WTC11 (cell line): ENCODE measurements around the gene CNTNAP5. TPM values are rescaled to one million over a fixed set of nuclear protein-coding genes. Genes with fewer than 3 reads are reported as not detected.

Experiments used
- ATAC-seq: fragments of 200-7000 bp; cut with Tn5 transposase; 2 replicates; pipeline ENCODE4 v1.10.0; 2021; ENCODE audit warnings: mild to moderate bottlenecking, moderate library complexity
- CTCF ChIA-PET: fragments of 300-600 bp; sonication (Branson Sonifier 250); formaldehyde crosslinking; loops from one replicate; lab custom pipeline; 2021; ENCODE audit warnings: antibody characterized with exemption; lab: Charles Lee
- POLR2A ChIA-PET: fragments of 350-600 bp; sonication (Branson Sonifier 250); formaldehyde crosslinking; loops from one replicate; lab custom pipeline; 2021; ENCODE audit warnings: antibody characterized with exemption; lab: Charles Lee
- DNase-seq: peaks from one replicate; pipeline ENCODE4 v3.0.0; 2021; ENCODE audit warnings: low spot score
- H3K27ac Mint-ChIP-seq: 2 replicates; pipeline ENCODE4 v1.8.0; 2021; ENCODE audit warnings: mixed read lengths
- H3K27me3 Mint-ChIP-seq: 2 replicates; pipeline ENCODE4 v1.8.0; 2021; ENCODE audit warnings: low read depth, mild to moderate bottlenecking, moderate library complexity, mixed read lengths
- H3K36me3 Mint-ChIP-seq: 2 replicates; pipeline ENCODE4 v1.8.0; 2021; ENCODE audit warnings: mixed read lengths
- H3K4me1 Mint-ChIP-seq: 2 replicates; pipeline ENCODE4 v1.8.0; 2022; ENCODE audit warnings: mixed read lengths
- H3K4me3 Mint-ChIP-seq: 2 replicates; pipeline ENCODE4 v1.8.0; 2021; ENCODE audit warnings: mild to moderate bottlenecking, moderate library complexity, mixed read lengths
- H3K9me3 Mint-ChIP-seq: 2 replicates; pipeline ENCODE4 v1.8.0; 2021; ENCODE audit warnings: mixed read lengths
- CREB1 ChIP-seq: sonication (generic); formaldehyde crosslinking; IDR thresholded peaks from 2 replicates; pipeline ENCODE4 v1.8.0; 2023; ENCODE audit warnings: mild to moderate bottlenecking, missing genetic modification reagents
- CREM ChIP-seq: sonication (generic); formaldehyde crosslinking; IDR thresholded peaks from 2 replicates; pipeline ENCODE4 v1.8.1; 2022; ENCODE audit warnings: mild to moderate bottlenecking, missing genetic modification reagents, moderate library complexity
- ELF4 ChIP-seq: sonication (generic); formaldehyde crosslinking; IDR thresholded peaks from 2 replicates; pipeline ENCODE4 v1.8.1; 2022; ENCODE audit warnings: low read depth, mild to moderate bottlenecking, moderate library complexity, missing genetic modification reagents
- ESRRA ChIP-seq: sonication (generic); formaldehyde crosslinking; IDR thresholded peaks from 2 replicates; pipeline ENCODE4 v1.8.1; 2022; ENCODE audit warnings: mild to moderate bottlenecking, missing genetic modification reagents, borderline replicate concordance
- GABPB1 ChIP-seq: sonication (generic); formaldehyde crosslinking; IDR thresholded peaks from 2 replicates; pipeline ENCODE4 v1.8.1; 2023; ENCODE audit warnings: mild to moderate bottlenecking, missing genetic modification reagents
- GRHL2 ChIP-seq: fragments of 250-450 bp; sonication (Bioruptor Pico); IDR thresholded peaks from 2 replicates; pipeline ENCODE4 v1.8.0; 2022; ENCODE audit warnings: mild to moderate bottlenecking, moderate library complexity; ENCODE audit not compliant: insufficient replicate concordance, severe bottlenecking
- HMGA2 ChIP-seq: fragments of 250-450 bp; sonication (Bioruptor Pico); IDR thresholded peaks from 2 replicates; pipeline ENCODE4 v1.4.0; 2021; ENCODE audit warnings: mild to moderate bottlenecking, moderate library complexity
- NFE2L1 ChIP-seq: sonication (generic); formaldehyde crosslinking; IDR thresholded peaks from 2 replicates; pipeline ENCODE4 v1.8.1; 2023; ENCODE audit warnings: missing genetic modification reagents
- NR1H2 ChIP-seq: sonication (generic); formaldehyde crosslinking; IDR thresholded peaks from 2 replicates; pipeline ENCODE4 v1.9.0; 2021; ENCODE audit warnings: mild to moderate bottlenecking, moderate library complexity, missing genetic modification reagents
- NR2C2 ChIP-seq: sonication (generic); formaldehyde crosslinking; IDR thresholded peaks from 2 replicates; pipeline ENCODE4 v1.8.0; 2022; ENCODE audit warnings: mild to moderate bottlenecking, missing genetic modification reagents
- PRRX2 ChIP-seq: fragments of 250-450 bp; sonication (Bioruptor Pico); IDR thresholded peaks from 2 replicates; pipeline ENCODE4 v1.8.0; 2021; ENCODE audit warnings: mild to moderate bottlenecking
- RELA ChIP-seq: sonication (generic); formaldehyde crosslinking; IDR thresholded peaks from 2 replicates; pipeline ENCODE4 v1.8.1; 2022; ENCODE audit warnings: missing genetic modification reagents, mild to moderate bottlenecking, borderline replicate concordance
- RORB ChIP-seq: fragments of 250-450 bp; sonication (Bioruptor Pico); IDR thresholded peaks from 2 replicates; pipeline ENCODE4 v1.9.0; 2021; ENCODE audit warnings: mild to moderate bottlenecking
- SMAD3 ChIP-seq: sonication (generic); formaldehyde crosslinking; IDR thresholded peaks from 2 replicates; pipeline ENCODE4 v1.8.0; 2022; ENCODE audit warnings: missing genetic modification reagents, mild to moderate bottlenecking, borderline replicate concordance
- SMAD4 ChIP-seq: sonication (generic); formaldehyde crosslinking; IDR thresholded peaks from 2 replicates; pipeline ENCODE4 v1.8.0; 2022; ENCODE audit warnings: mild to moderate bottlenecking, missing genetic modification reagents
- STAT6 ChIP-seq: sonication (generic); formaldehyde crosslinking; conservative IDR thresholded peaks from 2 replicates; pipeline ENCODE4 v1.8.1; 2023; ENCODE audit warnings: mild to moderate bottlenecking, low read depth, missing genetic modification reagents, moderate library complexity
- TCF7 ChIP-seq: sonication (generic); formaldehyde crosslinking; IDR thresholded peaks from 2 replicates; pipeline ENCODE4 v1.8.0; 2022; ENCODE audit warnings: mild to moderate bottlenecking, low read depth, missing genetic modification reagents, moderate library complexity
- TEAD1 ChIP-seq: sonication (generic); formaldehyde crosslinking; IDR thresholded peaks from 2 replicates; pipeline ENCODE4 v1.8.0; 2022; ENCODE audit warnings: mild to moderate bottlenecking, missing genetic modification reagents
- TEAD4 ChIP-seq: sonication (generic); formaldehyde crosslinking; IDR thresholded peaks from 2 replicates; pipeline ENCODE4 v1.8.0; 2022; ENCODE audit warnings: mild to moderate bottlenecking, missing genetic modification reagents
- ZNF219 ChIP-seq: sonication (generic); formaldehyde crosslinking; IDR thresholded peaks from 2 replicates; pipeline ENCODE4 v1.8.0; 2023; ENCODE audit warnings: missing genetic modification reagents, mild to moderate bottlenecking, borderline replicate concordance
- ZNF232 ChIP-seq: sonication (generic); formaldehyde crosslinking; IDR thresholded peaks from 2 replicates; pipeline ENCODE4 v1.8.0; 2022; ENCODE audit warnings: mild to moderate bottlenecking, missing genetic modification reagents
- ZNF263 ChIP-seq: sonication (generic); formaldehyde crosslinking; IDR thresholded peaks from 2 replicates; pipeline ENCODE4 v1.8.1; 2022; ENCODE audit warnings: low read depth, mild to moderate bottlenecking, moderate library complexity, missing genetic modification reagents
- ZNF317 ChIP-seq: sonication (generic); formaldehyde crosslinking; IDR thresholded peaks from 2 replicates; pipeline ENCODE4 v1.8.1; 2023; ENCODE audit warnings: low read depth, mild to moderate bottlenecking, moderate library complexity, missing genetic modification reagents, borderline replicate concordance
- total RNA-seq: library from RNA; stranded (reverse); gene quantifications from 3 replicates; pipeline ENCODE4 v1.2.3, GENCODE V29; 2021
- TF ChIP-seq, protein P1 (sequence below): fragments of 250-450 bp; sonication (Bioruptor Pico); IDR thresholded peaks from 2 replicates; pipeline ENCODE4 v1.8.0; 2021; ENCODE audit warnings: mild to moderate bottlenecking
- TF ChIP-seq, protein P2 (sequence below): sonication (generic); formaldehyde crosslinking; IDR thresholded peaks from 2 replicates; pipeline ENCODE4 v1.8.1; 2023; ENCODE audit warnings: mild to moderate bottlenecking, missing genetic modification reagents, borderline replicate concordance
- TF ChIP-seq, protein P3 (sequence below): sonication (generic); formaldehyde crosslinking; conservative IDR thresholded peaks from 2 replicates; pipeline ENCODE4 v1.8.1; 2022; ENCODE audit warnings: mild to moderate bottlenecking, missing genetic modification reagents
- TF ChIP-seq, protein P4 (sequence below): fragments of 250-450 bp; sonication (Bioruptor Pico); IDR thresholded peaks from 2 replicates; pipeline ENCODE4 v1.9.0; 2021; ENCODE audit warnings: mild to moderate bottlenecking

CNTNAP5 gene
- total RNA-seq, 1 experiment from 2014 or later = 0.22 TPM

DNA sequence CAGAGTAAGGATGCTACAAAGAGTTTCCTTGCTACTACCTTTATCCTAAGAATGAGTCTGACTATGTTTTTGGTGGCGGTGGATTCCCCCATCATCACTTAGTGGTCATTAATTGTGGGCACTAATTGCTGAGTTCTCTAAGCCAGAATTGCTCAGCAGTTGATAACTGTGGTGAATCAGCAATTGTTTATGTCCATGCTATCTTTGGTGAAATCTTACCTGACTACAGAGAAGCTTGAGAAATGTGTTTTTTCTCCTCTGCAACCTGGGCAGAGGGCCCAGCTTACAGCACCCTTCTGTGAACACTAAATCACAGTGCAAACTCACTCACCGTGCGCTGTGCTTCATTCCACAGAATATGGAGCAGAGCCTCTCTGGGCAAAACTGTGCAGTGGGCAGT lies 683.6 kb downstream of the CNTNAP5 start:
- Mint-ChIP-seq H3K9me3 (peaks cover 3% of the 10 kb centered on the region; the same call in 1 of the 2 replicates), H3K4me3 (no peak overlapping the region), H3K4me1 (0 out of 2 replicates have a peak, but pooled peaks cover 3% of the 10 kb centered on the region), H3K27ac (no peak overlapping the region), H3K36me3 (no peaks in the 10 kb centered on the region), H3K27me3 (no peaks in the 10 kb centered on the region)
- ATAC-seq = no peak
- DNase-seq = no peak
- TF ChIP-seq RELA (CRISPR knock-in tag) (no peak), TEAD1 (CRISPR knock-in tag) (no peak), ZNF317 (no peak), STAT6 (CRISPR knock-in tag) (no peak), ZNF263 (CRISPR knock-in tag) (no peak), TEAD4 (CRISPR knock-in tag) (no peak), TCF7 (no peak)
- ChIA-PET CTCF (interaction anchor here (0.5 kb wide), 1 partner anchor 38 kb away, joined by 3 read pairs; no protein-coding TSS in a partner anchor), POLR2A (no interaction called here)

GRCh38 chr2:124713969-124714368 lies 688.9 kb downstream of the CNTNAP5 start:
- no peak overlapping the region for H3K4me3 Mint-ChIP-seq
- POLR2A ChIA-PET = no interaction called here
- H3K36me3 Mint-ChIP-seq = no peaks in the 10 kb centered on the region
- ATAC-seq (no peak), DNase-seq (no peak)
- TF ChIP-seq SMAD4 (CRISPR knock-in tag) = no peak
- TF ChIP-seq, protein P1, sequence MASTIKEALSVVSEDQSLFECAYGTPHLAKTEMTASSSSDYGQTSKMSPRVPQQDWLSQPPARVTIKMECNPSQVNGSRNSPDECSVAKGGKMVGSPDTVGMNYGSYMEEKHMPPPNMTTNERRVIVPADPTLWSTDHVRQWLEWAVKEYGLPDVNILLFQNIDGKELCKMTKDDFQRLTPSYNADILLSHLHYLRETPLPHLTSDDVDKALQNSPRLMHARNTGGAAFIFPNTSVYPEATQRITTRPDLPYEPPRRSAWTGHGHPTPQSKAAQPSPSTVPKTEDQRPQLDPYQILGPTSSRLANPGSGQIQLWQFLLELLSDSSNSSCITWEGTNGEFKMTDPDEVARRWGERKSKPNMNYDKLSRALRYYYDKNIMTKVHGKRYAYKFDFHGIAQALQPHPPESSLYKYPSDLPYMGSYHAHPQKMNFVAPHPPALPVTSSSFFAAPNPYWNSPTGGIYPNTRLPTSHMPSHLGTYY (CRISPR knock-in tag) = no peak
- no peak for TF ChIP-seq CREM (CRISPR knock-in tag)
- TF ChIP-seq, protein P2, sequence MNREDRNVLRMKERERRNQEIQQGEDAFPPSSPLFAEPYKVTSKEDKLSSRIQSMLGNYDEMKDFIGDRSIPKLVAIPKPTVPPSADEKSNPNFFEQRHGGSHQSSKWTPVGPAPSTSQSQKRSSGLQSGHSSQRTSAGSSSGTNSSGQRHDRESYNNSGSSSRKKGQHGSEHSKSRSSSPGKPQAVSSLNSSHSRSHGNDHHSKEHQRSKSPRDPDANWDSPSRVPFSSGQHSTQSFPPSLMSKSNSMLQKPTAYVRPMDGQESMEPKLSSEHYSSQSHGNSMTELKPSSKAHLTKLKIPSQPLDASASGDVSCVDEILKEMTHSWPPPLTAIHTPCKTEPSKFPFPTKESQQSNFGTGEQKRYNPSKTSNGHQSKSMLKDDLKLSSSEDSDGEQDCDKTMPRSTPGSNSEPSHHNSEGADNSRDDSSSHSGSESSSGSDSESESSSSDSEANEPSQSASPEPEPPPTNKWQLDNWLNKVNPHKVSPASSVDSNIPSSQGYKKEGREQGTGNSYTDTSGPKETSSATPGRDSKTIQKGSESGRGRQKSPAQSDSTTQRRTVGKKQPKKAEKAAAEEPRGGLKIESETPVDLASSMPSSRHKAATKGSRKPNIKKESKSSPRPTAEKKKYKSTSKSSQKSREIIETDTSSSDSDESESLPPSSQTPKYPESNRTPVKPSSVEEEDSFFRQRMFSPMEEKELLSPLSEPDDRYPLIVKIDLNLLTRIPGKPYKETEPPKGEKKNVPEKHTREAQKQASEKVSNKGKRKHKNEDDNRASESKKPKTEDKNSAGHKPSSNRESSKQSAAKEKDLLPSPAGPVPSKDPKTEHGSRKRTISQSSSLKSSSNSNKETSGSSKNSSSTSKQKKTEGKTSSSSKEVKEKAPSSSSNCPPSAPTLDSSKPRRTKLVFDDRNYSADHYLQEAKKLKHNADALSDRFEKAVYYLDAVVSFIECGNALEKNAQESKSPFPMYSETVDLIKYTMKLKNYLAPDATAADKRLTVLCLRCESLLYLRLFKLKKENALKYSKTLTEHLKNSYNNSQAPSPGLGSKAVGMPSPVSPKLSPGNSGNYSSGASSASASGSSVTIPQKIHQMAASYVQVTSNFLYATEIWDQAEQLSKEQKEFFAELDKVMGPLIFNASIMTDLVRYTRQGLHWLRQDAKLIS (CRISPR knock-in tag) = no peak
- TF ChIP-seq, protein P3, sequence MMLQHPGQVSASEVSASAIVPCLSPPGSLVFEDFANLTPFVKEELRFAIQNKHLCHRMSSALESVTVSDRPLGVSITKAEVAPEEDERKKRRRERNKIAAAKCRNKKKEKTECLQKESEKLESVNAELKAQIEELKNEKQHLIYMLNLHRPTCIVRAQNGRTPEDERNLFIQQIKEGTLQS (CRISPR knock-in tag) = no peak
- TF ChIP-seq NR2C2 (CRISPR knock-in tag) = no peak
- TF ChIP-seq HMGA2 (CRISPR knock-in tag) = no peak
- TF ChIP-seq CREB1 (CRISPR knock-in tag) = no peak
- CTCF ChIA-PET = no interaction called here
- H3K27ac Mint-ChIP-seq = no peak overlapping the region
- no peaks in the 10 kb centered on the region for H3K4me1 Mint-ChIP-seq
- H3K9me3 Mint-ChIP-seq = peaks cover 3% of the 10 kb centered on the region; the same call in 1 of the 2 replicates
- no peaks in the 10 kb centered on the region for H3K27me3 Mint-ChIP-seq

GRCh38 chr2:124725187-124725586 lies 700.1 kb downstream of the CNTNAP5 start:
- CTCF ChIA-PET = no interaction called here
- no peak for DNase-seq
- Mint-ChIP-seq H3K9me3 (no peaks in the 10 kb centered on the region), H3K4me3 (no peak overlapping the region), H3K27ac (no peak overlapping the region), H3K36me3 (no peaks in the 10 kb centered on the region), H3K4me1 (no peaks in the 10 kb centered on the region), H3K27me3 (no peaks in the 10 kb centered on the region)
- POLR2A ChIA-PET = no interaction called here
- no peak for ATAC-seq
- TF ChIP-seq ZNF232 (CRISPR knock-in tag) = no peak
- no peak for TF ChIP-seq NR1H2 (CRISPR knock-in tag)
- no peak for TF ChIP-seq ELF4 (CRISPR knock-in tag)
- no peak for TF ChIP-seq CREB1 (CRISPR knock-in tag)
- TF ChIP-seq TCF7 = no peak
- no peak for TF ChIP-seq GABPB1
- TF ChIP-seq ZNF219 = no peak
- no peak for TF ChIP-seq NFE2L1 (CRISPR knock-in tag)
- no peak for TF ChIP-seq RORB
- TF ChIP-seq ESRRA (CRISPR knock-in tag) = no peak
- TF ChIP-seq PRRX2 (CRISPR knock-in tag) = no peak
- no peak for TF ChIP-seq GRHL2 (CRISPR knock-in tag)
- TF ChIP-seq SMAD3 = no peak
- TF ChIP-seq, protein P4, sequence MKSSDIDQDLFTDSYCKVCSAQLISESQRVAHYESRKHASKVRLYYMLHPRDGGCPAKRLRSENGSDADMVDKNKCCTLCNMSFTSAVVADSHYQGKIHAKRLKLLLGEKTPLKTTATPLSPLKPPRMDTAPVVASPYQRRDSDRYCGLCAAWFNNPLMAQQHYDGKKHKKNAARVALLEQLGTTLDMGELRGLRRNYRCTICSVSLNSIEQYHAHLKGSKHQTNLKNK (CRISPR knock-in tag) = no peak
